GM19455 (cell line): ENCODE measurements around the gene GABARAP.
"Not testable (repeated sequence)": the region's sequence is repeated elsewhere in the genome, so short reads cannot be mapped to it uniquely, and the experiment has no call there.

Source experiments
- ATAC-seq: cut with Tn5 transposase; IDR thresholded peaks from one replicate; pipeline ENCODE4 v1.9.1; 2021; ENCODE audit not compliant: unreplicated experiment

The GABARAP gene

GRCh38 chr17:7261379-7262191 lies 19.3 kb upstream of the GABARAP start:
- ATAC-seq, result no peak

GRCh38 chr17:7260651-7261378 lies 18.6 kb upstream of the GABARAP start:
- no peak for ATAC-seq

GRCh38 chr17:7260151-7260550 lies 17.9 kb upstream of the GABARAP start:
- ATAC-seq, result no peak

DNA sequence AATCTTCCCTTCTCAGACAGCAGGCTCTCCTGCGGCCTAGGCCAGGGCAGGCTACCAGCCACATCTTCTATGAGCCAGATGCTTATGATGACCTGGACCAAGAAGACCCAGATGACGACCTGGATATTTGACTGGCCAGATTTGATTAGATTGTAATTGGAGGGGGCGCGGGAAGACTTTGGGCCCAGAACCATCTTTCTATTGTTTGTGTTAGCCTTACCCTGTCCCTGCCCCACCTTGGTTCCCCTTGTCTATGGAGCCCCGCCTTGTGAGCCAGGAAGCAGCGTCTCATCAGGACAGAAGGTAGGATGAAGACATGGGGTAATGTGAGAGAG lies 17.3 kb upstream of the GABARAP start:
- no peak for ATAC-seq

GRCh38 chr17:7258731-7259554 lies 16.7 kb upstream of the GABARAP start:
- ATAC-seq, result no peak

DNA sequence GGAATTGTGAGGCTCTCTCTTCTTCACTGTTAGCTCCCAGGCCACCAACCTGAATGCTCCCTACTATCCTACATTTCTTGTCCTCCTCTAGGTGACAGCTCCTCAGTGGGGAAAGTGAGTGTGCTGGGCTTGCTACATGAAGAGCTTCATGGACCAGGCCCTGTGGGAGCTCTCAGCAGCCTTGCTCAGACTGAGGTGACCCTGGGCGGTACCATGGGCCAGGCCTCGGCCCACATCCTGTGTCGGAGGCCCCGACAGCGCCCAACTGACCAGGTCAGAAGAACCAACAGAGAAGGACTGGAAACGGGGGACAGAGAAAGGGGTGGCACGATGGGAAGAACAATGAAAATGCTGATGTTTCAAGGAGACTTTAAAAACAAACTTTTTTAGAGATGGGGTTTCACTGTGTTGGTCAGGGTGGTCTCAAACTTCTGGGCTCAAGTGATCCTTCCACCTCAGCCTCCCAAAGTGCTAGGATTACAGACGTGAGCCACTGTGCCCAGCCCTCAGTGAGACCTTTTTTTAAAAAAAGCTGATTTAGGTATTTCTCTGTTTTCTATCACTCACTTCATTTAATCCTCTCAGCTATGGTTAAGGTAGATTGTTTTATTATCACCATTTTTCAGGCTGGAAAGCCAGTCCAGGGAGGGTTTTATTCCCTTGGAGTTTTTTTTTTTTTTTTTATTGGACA lies 14.7 kb upstream of the GABARAP start:
- no peak for ATAC-seq

DNA sequence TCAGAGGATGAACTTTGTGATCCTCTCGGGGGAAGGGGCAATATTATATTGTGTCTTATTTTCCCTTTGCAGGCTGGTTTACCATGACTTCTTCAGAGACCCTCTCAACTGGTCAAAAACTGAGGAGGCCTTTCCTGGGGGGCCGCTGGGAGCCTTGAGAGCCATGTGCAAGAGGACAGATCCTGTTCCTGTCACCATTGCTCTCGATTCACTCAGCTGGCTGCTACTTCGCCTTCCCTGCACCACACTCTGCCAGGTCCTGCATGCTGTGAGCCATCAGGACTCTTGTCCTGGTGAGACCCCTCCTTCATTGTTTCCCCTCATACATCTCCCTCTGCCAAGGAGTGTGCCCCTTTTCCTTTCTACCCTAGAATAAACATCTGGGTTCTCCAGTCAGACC lies 12.3 kb upstream of the GABARAP start:
- no peak for ATAC-seq

DNA sequence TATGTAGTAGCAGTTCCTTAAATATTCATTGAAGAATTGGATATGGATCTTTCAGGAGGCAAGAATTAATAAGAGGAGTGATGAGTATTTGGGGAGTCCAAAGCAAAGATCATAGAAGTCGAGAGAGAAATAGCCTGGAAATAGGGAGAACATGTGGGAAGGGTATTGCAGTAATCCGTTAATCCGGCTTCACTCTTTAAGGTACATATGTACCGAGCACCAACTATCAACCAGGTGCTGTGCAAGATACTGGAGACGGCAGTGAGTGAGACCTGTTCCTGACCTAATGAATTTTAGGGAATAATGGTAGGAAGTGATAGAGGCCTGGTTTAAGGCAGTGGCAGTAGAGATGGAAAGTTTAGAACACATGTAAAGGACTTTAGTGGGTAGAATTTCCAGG lies 10.8 kb upstream of the GABARAP start:
- no peak for ATAC-seq

DNA sequence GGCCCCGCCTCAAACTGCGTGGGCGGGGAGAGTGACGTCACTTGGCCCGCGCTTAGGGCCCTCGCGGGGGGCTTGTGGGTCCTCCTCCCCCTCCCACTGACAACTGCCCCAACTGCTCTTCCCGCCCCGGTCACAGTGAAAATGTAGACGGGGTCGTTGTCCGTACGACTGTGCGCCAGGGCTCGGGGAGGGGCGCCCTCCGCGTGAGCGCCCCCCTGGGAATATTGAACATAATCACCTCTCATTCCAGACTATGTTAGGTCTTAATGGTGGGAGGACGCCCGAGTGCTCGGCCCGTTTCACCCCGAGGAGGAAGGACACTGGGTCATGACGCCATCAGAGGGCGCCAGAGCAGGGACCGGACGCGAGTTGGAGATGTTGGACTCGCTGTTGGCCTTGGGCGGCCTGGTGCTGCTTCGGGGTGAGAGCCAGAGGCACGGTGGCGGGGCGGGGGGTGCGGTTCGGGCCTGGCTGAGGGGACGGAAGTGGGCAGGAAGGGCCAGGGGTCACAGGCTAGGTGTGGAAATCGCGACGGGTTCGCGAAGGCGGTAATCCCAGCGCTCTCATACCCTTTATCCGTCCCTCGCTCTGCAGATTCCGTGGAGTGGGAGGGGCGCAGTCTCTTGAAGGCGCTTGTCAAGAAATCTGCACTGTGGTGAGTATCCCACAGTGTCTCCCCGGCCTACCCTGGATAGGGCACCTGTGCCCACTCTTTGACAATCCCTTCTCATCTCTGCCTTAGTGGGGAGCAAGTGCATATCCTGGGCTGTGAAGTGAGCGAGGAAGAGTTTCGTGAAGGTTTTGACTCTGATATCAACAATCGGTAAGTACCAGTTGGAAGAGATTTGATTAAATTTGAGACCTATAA lies 10.2 kb upstream of the GABARAP start, which contains the start of gene ELP5:
Gene ELP5 (plus strand): TSS at position 40 of the 868 bp plus-strand sequence. CDS start 336 bp downstream, at position 376.
- peak; percentile 40 for ATAC-seq

- peak; percentile 86 for ATAC-seq
Observed at GRCh38 chr17:7251661-7252175, 9.5 kb upstream of the GABARAP start, which contains the start of gene CTDNEP1. Gene CTDNEP1, minus strand, starts transcription at chr17:7251734. Its CDS starts 438 bp downstream, at chr17:7251296.

GRCh38 chr17:7250695-7251627 lies 8.7 kb upstream of the GABARAP start:
- no peak for ATAC-seq

DNA sequence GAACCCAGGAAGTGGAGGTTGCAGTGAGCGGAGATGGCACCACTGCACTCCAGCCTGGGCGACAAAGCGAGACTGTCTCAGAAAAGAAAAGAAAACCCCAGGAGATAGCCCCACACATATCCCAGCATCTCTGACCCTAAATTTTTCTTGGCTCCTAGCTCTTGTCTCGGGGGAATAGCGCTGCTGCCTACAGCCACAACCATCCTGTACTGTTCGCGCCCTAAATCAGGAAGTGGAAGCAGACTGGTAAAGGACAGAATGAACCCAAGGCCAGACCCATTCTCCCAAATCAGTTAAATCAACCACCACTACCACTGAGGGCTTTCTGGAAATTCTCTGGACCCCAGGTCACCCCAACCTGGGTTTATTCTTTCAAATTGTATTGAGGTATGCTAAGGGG lies 7.6 kb upstream of the GABARAP start:
- ATAC-seq, result no peak

DNA sequence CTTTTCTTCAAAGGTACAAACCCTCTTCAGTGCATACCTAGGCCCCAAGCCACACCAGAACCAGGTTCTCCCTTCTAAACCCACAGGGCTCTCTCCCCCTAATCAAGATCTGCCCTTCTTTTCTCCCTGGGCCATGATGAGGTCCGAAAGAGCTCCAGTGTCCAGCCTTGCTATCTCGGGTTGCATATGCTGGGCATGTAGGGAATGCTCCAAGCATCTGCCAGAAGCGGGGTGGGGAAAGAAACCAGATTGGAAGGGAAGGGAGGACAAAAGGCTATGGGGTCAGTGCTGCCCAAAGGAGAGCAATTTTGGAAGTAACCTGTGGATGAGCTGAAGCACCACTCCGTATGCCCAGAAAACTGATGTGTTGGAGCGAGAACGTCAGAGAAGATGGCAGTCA lies 7.0 kb upstream of the GABARAP start:
- no peak for ATAC-seq

DNA sequence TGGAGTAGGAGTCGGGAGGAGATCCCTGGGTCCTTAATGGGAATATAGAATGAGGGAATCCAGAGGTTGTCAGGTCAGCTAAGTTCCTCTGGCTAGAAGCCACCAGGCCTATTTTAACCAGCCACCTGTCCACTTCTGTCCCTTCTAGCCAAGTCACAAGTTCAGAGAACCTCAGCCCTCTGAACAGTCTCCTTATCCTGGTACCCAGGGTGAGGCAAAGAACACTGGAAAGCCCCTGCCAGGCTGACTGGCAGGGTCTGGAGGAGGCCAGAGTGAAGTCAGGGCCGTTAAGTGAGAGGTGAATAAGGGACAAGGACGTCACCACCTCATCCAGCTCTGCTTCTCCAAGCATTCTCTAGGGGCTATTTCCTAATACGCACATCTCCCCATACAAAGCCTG lies 6.5 kb upstream of the GABARAP start:
- ATAC-seq, result no peak

DNA sequence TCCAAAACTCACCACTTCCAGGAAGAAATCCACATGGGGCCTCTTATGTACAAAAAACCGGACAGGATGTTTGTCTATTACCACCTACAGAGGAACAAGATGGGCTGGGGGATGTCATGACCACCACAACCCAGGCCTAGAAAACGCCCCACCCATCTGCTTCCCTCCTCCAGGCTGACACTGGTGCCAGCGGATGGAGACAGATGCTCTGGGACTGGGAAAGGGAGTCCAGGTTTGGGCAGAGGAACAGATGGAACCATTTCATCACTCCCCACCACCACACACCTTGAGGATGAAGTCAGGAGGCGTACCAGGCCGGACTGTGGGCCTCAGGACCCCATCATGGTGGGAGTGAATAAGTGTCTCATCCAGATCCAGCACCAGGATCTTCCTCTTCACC lies 4.5 kb upstream of the GABARAP start:
- ATAC-seq, result no peak

GRCh38 chr17:7243838-7244237 lies 1.6 kb upstream of the GABARAP start:
- not testable (repeated sequence) for ATAC-seq

- ATAC-seq, result no peak
Observed at GRCh38 chr17:7243453-7243729, 1.1 kb upstream of the GABARAP start.

DNA sequence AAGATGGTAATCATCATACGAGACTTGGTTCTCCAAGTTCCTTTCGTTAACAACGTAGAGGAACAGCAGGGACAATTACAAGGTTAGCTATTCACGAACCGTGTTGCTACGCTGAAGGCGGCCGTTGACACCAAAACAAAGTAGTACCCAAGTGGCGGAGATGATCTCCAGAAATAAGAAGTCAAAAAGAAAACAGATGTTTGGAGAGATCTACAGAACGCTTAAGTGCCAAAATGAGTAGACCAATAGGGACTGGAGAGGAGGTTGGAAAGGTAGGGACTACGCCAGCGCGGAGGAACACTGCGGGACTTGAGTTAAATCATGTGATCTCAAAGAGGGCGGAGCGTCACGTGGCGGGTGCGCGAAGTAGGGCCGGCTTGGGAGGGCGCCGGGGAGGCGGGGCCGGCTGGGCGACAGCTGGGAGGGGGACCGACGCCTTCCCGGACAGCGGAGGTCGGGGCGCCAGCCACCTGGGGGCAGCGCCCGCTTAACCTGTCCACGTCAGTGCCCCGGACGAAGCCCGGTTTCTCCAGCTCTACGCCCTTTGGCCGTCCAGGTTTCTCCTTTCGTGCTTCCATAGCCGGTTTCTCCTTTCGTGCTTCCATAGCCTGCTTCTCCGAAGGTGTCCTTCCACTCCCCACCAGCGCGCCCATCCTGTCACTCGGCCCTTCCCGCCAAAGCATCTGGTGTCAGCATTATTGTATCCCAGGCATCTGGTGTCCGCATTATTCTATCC lies 636 bp upstream of the GABARAP start:
- peak; percentile 41 for ATAC-seq
